Stimulated activated CD8-positive, alpha-beta memory T cell treated with anti-CD3 and anti-CD28 coated beads, Interleukin-12 subunit alpha, Interleukin-12 subunit beta, amount 100 ng/mL, for 1 hour (primary cell): ENCODE data around the gene GKN1.
"Not testable (repeated sequence)": the region's sequence is repeated elsewhere in the genome, so short reads cannot be mapped to it uniquely, and the experiment has no call there.

Experiments
- DNase-seq: peaks from one replicate; pipeline ENCODE4 v3.0.0-alpha.2; 2020; ENCODE audit warnings: low read depth

The GKN1 gene

GRCh38 chr2:68974251-68974650 lies at the start of gene GKN1:
Gene GKN1 (plus strand): TSS chr2:68974636. CDS start chr2:68974678, 42 bp downstream.
- no peak for DNase-seq

GRCh38 chr2:68925295-68925896 lies 49.0 kb upstream of the GKN1 start:
- DNase-seq, result peak; percentile 42

GRCh38 chr2:68926796-68927195 lies 47.6 kb upstream of the GKN1 start:
- no peak for DNase-seq

- no peak for DNase-seq
Observed at GRCh38 chr2:68931149-68931711, 43.2 kb upstream of the GKN1 start.

GRCh38 chr2:68931799-68932198 lies 42.6 kb upstream of the GKN1 start:
- no peak for DNase-seq

GRCh38 chr2:68932402-68932801 lies 42.0 kb upstream of the GKN1 start:
- DNase-seq, result no peak

GRCh38 chr2:68934021-68934420 lies 40.4 kb upstream of the GKN1 start:
- no peak for DNase-seq

GRCh38 chr2:68935471-68935870 lies 39.0 kb upstream of the GKN1 start:
- DNase-seq, result no peak

- no peak for DNase-seq
Observed at GRCh38 chr2:68936427-68936826, 38.0 kb upstream of the GKN1 start.

- no peak for DNase-seq
Observed at GRCh38 chr2:68936889-68937288, 37.5 kb upstream of the GKN1 start.

GRCh38 chr2:68937346-68938055 lies 36.9 kb upstream of the GKN1 start:
- DNase-seq, result no peak

- DNase-seq, result no peak
Observed at GRCh38 chr2:68938938-68939337, 35.5 kb upstream of the GKN1 start.

GRCh38 chr2:68939962-68940361 lies 34.5 kb upstream of the GKN1 start:
- no peak for DNase-seq

- DNase-seq, result no peak
Observed at GRCh38 chr2:68940369-68940768, 34.1 kb upstream of the GKN1 start.

- DNase-seq, result no peak
Observed at GRCh38 chr2:68942827-68943226, 31.6 kb upstream of the GKN1 start.

GRCh38 chr2:68943581-68944568 lies 30.6 kb upstream of the GKN1 start:
- DNase-seq, result peak; percentile 20

GRCh38 chr2:68946117-68946516 lies 28.3 kb upstream of the GKN1 start:
- no peak for DNase-seq

- DNase-seq, result no peak
Observed at GRCh38 chr2:68948710-68949109, 25.7 kb upstream of the GKN1 start.

- DNase-seq, result no peak
Observed at GRCh38 chr2:68951899-68952298, 22.5 kb upstream of the GKN1 start.

GRCh38 chr2:68952887-68953521 lies 21.4 kb upstream of the GKN1 start, which contains the start of gene GKN2:
Gene GKN2 (minus strand): TSS chr2:68952893. CDS start chr2:68952861, 32 bp downstream.
- DNase-seq, result no peak

- not testable (repeated sequence) for DNase-seq
Observed at GRCh38 chr2:68955432-68955831, 19.0 kb upstream of the GKN1 start.

GRCh38 chr2:68959001-68959400 lies 15.4 kb upstream of the GKN1 start:
- DNase-seq, result no peak
